HL-60 (cell line): Measurements from ENCODE around the gene RAB40AL.

ENCODE experiments used
- DNase-seq, 2 experiments: peaks; one replicate each; pipeline ENCODE4 v3.0.0-alpha.2; 2010 to 2020; ENCODE audit warnings: low read depth in 1 of 2, low spot score in 1 of 2
- H3K27ac ChIP-seq: fragments of 250-450 bp; sonication (Bioruptor Pico); replicated peaks from 2 replicates; pipeline ENCODE4 v1.5.1; 2020; ENCODE audit warnings: mild to moderate bottlenecking, moderate library complexity
- H3K27me3 ChIP-seq: fragments of 250-450 bp; sonication (Bioruptor Pico); 2 replicates; pipeline ENCODE4 v1.5.1; 2021; ENCODE audit warnings: mild to moderate bottlenecking, moderate library complexity; ENCODE audit not compliant: insufficient read depth, poor library complexity, severe bottlenecking
- H3K4me3 ChIP-seq: replicated peaks from 2 replicates; pipeline ENCODE4 v1.5.1; 2011; ENCODE audit warnings: mild to moderate bottlenecking, control low read depth, low read length; ENCODE audit not compliant: insufficient read depth
- CTCF ChIP-seq: IDR thresholded peaks from one replicate; pipeline ENCODE4 v1.5.1; 2011; ENCODE audit warnings: low read length, control low read depth, inconsistent platforms; ENCODE audit not compliant: insufficient read depth
- GABPA ChIP-seq: IDR thresholded peaks from 2 replicates; pipeline ENCODE4 v1.6.1; 2012; ENCODE audit warnings: low read depth
- POLR2AphosphoS5 ChIP-seq: IDR thresholded peaks from 2 replicates; pipeline ENCODE4 v1.6.1; 2012; ENCODE audit warnings: low read depth
- REST ChIP-seq: IDR thresholded peaks from 2 replicates; pipeline ENCODE4 v1.6.1; 2012; ENCODE audit warnings: low read depth; ENCODE audit not compliant: insufficient replicate concordance
- SPI1 ChIP-seq: IDR thresholded peaks from 2 replicates; pipeline ENCODE4 v1.6.1; 2012; ENCODE audit warnings: low read depth, mild to moderate bottlenecking, borderline replicate concordance

The RAB40AL gene

GRCh38 chrX:102902355-102902754 is 34.7 kb upstream of the RAB40AL start:
- TF ChIP-seq REST: no peak
- no peak for TF ChIP-seq GABPA
- TF ChIP-seq POLR2AphosphoS5: no peak
- TF ChIP-seq CTCF: no peak
- no peak for TF ChIP-seq SPI1
- H3K4me3 ChIP-seq: no peak overlapping the region
- no peak for DNase-seq

GRCh38 chrX:102930990-102931756 is 5.9 kb upstream of the RAB40AL start:
- Histone ChIP-seq H3K27me3 (no peaks in the 10 kb centered on the region), H3K27ac (no peak overlapping the region), H3K4me3 (no peak overlapping the region)
- TF ChIP-seq CTCF: no peak
- TF ChIP-seq GABPA: no peak
- no peak for TF ChIP-seq POLR2AphosphoS5
- TF ChIP-seq SPI1: no peak
- TF ChIP-seq REST: no peak
- no peak for DNase-seq

More at GRCh38 chrX:102902355-102902754, 34.7 kb upstream of the RAB40AL start:
- H3K27ac ChIP-seq: no peak overlapping the region
- H3K27me3 ChIP-seq: no peaks in the 10 kb centered on the region

- peak; percentile 49 for TF ChIP-seq CTCF
- TF ChIP-seq SPI1: no peak
- TF ChIP-seq POLR2AphosphoS5: no peak
- peak in 1 of 2 experiments; percentile 43 for DNase-seq
Measured at GRCh38 chrX:102934624-102935023, 2.4 kb upstream of the RAB40AL start.

More at GRCh38 chrX:102934624-102935023, 2.4 kb upstream of the RAB40AL start:
- H3K27ac ChIP-seq: no peak overlapping the region
- H3K27me3 ChIP-seq: no peaks in the 10 kb centered on the region
- H3K4me3 ChIP-seq: no peak overlapping the region
